Stimulated activated CD4-positive, alpha-beta T cell treated with anti-CD3 and anti-CD28 coated beads, TNF-alpha, amount 100 ng/mL, for 48 hours (primary cell): ENCODE measurements around the gene C17orf107.

Source experiments
- DNase-seq, 3 donors: peaks; one replicate each; pipeline ENCODE4 v3.0.0-alpha.2; 2020; ENCODE audit warnings: low read depth in 3 of 3

The C17orf107 gene

DNA sequence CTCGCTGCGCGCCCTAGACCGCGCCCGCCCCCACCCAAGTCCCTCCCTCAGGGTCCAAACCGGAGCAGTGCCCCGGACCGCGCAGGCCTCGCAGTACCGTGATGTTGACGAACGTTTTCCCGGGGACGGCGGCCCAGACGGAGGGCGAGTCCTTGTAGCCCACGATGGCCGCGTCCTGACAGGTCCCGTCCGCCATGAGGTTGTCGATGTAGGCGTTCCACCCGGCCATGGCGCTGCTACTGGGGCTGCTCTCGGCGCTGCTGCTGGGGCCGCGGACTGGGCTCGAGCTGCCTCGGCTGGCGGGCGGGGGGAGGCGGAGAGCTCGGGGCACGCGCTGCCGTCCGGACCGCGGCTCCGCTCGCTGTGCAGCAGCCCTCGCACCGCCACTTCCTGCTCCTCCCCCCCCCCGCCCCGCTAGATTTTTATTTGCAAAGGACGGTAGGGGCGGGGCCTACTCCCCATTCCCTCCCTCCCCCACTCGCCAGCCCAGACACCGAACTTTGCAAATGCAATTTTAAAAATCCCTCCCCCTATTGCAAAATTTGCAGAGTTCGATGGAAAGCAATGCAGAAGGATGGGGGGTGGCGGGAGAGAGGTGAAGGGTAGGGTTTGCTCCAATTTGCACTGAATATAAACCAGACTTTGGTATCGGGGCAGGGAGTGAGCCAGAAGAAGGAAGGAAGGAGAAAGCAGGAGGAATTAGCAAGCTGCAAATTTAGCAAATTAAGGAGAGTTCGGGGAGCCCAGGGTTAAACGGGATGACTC, 49.0 kb downstream of the C17orf107 start, which contains the start of gene PFN1:
TSS of gene PFN1 (minus strand) at position 365 of the 765 bp plus-strand sequence. CDS start at position 229, 136 bp downstream.
- peak; percentile 81 to 94 (median 89) for DNase-seq

GRCh38 chr17:4948931-4949320, 49.6 kb downstream of the C17orf107 start:
- DNase-seq, result peak in 2 of 3 donors; percentile 66 to 68

DNA sequence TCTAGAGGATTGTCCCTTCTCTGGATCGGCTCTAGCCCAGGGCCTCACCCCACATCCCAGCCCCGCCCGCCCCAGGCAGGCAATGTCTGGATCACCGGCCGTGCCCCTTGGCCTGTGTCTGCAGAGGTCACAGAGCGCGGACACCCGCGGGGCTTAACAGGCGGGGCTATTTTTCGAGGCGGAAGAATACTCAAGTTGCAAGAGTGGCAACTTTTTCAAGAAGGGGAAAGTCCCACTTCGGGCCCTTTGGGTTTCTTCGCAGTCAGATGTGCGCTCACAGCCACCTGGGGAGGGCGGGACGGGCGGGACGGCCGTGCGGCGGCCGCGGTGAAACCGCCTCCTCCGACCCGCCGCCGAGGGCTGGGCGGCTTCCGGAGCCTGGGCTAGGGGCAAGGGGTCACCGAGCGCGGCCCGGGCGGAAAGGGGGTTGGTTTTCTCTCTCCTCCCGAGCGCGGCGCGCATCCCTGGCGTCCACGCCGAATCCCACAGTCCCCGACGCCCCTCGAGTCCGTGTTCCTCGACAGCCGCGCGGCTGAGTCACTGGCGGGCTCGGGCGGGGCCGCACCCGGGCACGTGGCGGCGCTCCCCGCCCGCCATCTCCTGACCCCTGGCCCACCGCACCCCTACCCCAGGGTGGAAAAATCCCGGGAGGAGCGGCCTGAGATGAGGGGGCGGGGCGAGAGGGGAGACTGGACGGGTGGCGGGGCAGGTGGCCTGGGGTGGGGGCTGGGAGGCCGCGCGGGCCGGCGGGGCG, 50.2 kb downstream of the C17orf107 start:
- DNase-seq, result peak in 2 of 3 donors; percentile 61 to 73

- DNase-seq, result peak in 1 of 3 donors; percentile 37
These were observed 50.9 kb downstream of the C17orf107 start for GRCh38 chr17:4950075-4950745.

DNA sequence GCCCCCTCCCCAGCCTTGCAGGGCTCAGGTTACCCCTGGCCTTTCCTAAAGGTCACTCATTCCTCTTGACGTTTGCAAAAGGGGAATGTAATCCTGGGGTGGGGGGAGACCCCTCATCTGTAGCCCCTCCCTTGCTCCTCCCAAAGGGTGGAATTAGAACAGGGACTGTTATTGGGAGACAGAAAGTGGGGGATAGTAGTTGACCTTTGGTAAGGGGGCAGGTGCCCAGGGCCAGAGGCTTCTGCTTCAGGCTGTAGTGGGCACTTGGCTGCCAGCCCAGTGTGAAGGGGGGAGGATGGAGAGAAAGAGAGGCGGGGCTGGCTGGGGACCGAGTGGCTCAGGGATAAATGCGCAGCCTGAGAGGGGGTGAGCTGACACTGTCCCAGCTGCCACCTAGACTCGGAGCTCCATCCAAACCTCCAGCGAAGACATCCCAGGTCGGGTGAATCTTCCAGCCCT, 51.4 kb downstream of the C17orf107 start, which contains the start of gene ENO3:
TSS of gene ENO3 (plus strand) at position 374 of the 459 bp plus-strand sequence. CDS start 711 bp downstream, outside the sequence.
- DNase-seq, result no peak

GRCh38 chr17:4951486-4951885, 52.1 kb downstream of the C17orf107 start:
- DNase-seq, result no peak
